Pancreas (tissue), 10 donors: Measurements from ENCODE around the gene SNCAIP. TPM values are rescaled to one million over a fixed set of nuclear protein-coding genes. Genes with fewer than 3 reads are reported as not detected.

Experiments
- ATAC-seq, 4 donors: fragments of 200-7000 bp; cut with Tn5 transposase; one replicate each; pipeline versions ENCODE4 v1.8.0 to v1.9.1; 2020; ENCODE audit warnings: mild to moderate bottlenecking in 4 of 4, moderate library complexity in 4 of 4
- DNase-seq, 6 donors: peaks; one replicate each; pipeline ENCODE4 v3.0.0-alpha.2; 2020
- FAIRE-seq: peaks from 2 replicates; lab custom pipeline; 2012; peaks lifted over from hg19 to GRCh38; lab: Jason Lieb, UNC
- H3K27ac ChIP-seq, 4 donors: fragments of 200-600 bp; sonication (generic); 1 replicate in 3 of 4; 2 replicates in 1 of 4; pipeline versions ENCODE4 v1.5.0 to v1.8.0; 2020
- H3K27me3 ChIP-seq, 4 donors: fragments of 200-600 bp; one replicate each; pipeline ENCODE4 v1.8.0; 2021
- H3K36me3 ChIP-seq, 3 donors: fragments of 200-600 bp; sonication (generic) in 1 of 3; one replicate each; pipeline versions ENCODE4 v1.5.0 to v1.8.0; 2020 to 2021
- H3K4me1 ChIP-seq, 3 donors: fragments of 200-600 bp; one replicate each; pipeline ENCODE4 v1.8.0; 2021
- H3K4me3 ChIP-seq, 4 donors: fragments of 200-600 bp; sonication (generic) in 2 of 4; one replicate each; pipeline versions ENCODE4 v1.5.0 to v1.8.0; 2020 to 2021
- H3K9me3 ChIP-seq, 4 donors: fragments of 200-600 bp; one replicate each; pipeline ENCODE4 v1.8.0; 2021
- CTCF ChIP-seq, 4 donors: fragments of 200-600 bp; sonication (generic) in 3 of 4; IDR thresholded peaks; one replicate each; pipeline versions ENCODE4 v1.5.0 to v1.8.0; 2021; ENCODE audit warnings: antibody characterized with exemption in 4 of 4
- WGBS, 2 donors: extraction: QIAGEN DNeasy Blood & Tissue Kit; methylation state at CpG; one replicate each; pipeline ENCODE4 v1.1.7; 2013; 5-methylcytosine and 5-hydroxymethylcytosine counted together
- intact Hi-C, 3 donors: fragments of 100-400 bp; cut with DNase I; formaldehyde crosslinking; loops; one replicate each; pipeline versions ENCODE4 v1.11.1 to v1.14.2; 2022
- polyA plus RNA-seq, 2 donors: library from polyadenylated mRNA; stranded (reverse); fragments of 200-250 nt; gene quantifications; one replicate each; pipeline ENCODE4 v1.2.3, GENCODE V29; 2013
- total RNA-seq, 6 donors: library from RNA; stranded (reverse); fragmentation: NEBNext Ultra II Directional in 4 of 6; extraction: Animal tissue kit (Norgen Biotek cat#: 25700) in 4 of 6; gene quantifications; one replicate each; pipeline versions ENCODE4 v1.2.1 to v1.2.4, GENCODE V29; 2021 to 2023
- donor health status: healthy with polysubstance abuse.
- donor health status: DM: no; HTN: no; CAD: no; lungs with moderate emphysema.
- donor health status: DM: no; HTN: no; CAD: no.
- donor health status: control.
- donor health status: control.
- donor health status: Bipolar disorder and iron deficiency.
- donor health status: DM: yes; HTN: yes; CAD: no.
- donor health status: DM: no; HTN: no; CAD: no.
- donor health status: DM: no; HTN: no; CAD: no.
- donor health status: DM: yes; HTN: yes; CAD: no.

The SNCAIP gene
- total RNA-seq (1 to 10 TPM in 1 of 6 donors, under 1 TPM in 4, not detected in 1; 0.03 to 1.1 (median 0.26) TPM), polyA plus RNA-seq (under 1 TPM; 0.28 to 0.49 TPM)

GRCh38 chr5:122311961-122312590 is at the start of gene SNCAIP:
Gene SNCAIP (plus strand): TSS chr5:122312237. CDS start chr5:122391135, 78,898 bp downstream.
- no peak within 1 kb of the TSS for H3K27ac ChIP-seq
- peak; percentile 64 to 89 (median 84) for ATAC-seq
- no peaks in the 10 kb centered on the region for H3K36me3 ChIP-seq
- TF ChIP-seq CTCF (IDR thresholded peaks at IDR 0.05), result no peak
- peaks cover 0 to 25% (median 6%) of the 10 kb centered on the region in 4 donors for H3K27me3 ChIP-seq
- peak; percentile 7 to 80 (median 30) for DNase-seq
- intact Hi-C loops, result no loop called here
- H3K4me1 ChIP-seq, result peaks cover 0 to 7% (median 0%) of the 10 kb centered on the region in 3 donors
- FAIRE-seq, result no peak
- WGBS, 2 donors, result 1% methylated on average over 60 to 78 of the region's 78 CpGs
- H3K4me3 ChIP-seq, result peak within 1 kb of the TSS; percentile 20 to 59 (median 40)
- H3K9me3 ChIP-seq, result no peaks in the 10 kb centered on the region

- DNase-seq (no peak), FAIRE-seq (no peak), ATAC-seq (no peak)
- H3K9me3 ChIP-seq, result no peaks in the 10 kb centered on the region
- TF ChIP-seq CTCF (IDR thresholded peaks at IDR 0.05), result no peak
- no peak overlapping the region for H3K27ac ChIP-seq
- H3K4me3 ChIP-seq, result no peak overlapping the region
- H3K36me3 ChIP-seq, result no peaks in the 10 kb centered on the region
- H3K27me3 ChIP-seq, result no peaks in the 10 kb centered on the region
- intact Hi-C loops, result no loop called here
- H3K4me1 ChIP-seq, result no peaks in the 10 kb centered on the region
Measured at GRCh38 chr5:122263352-122264030, 48.5 kb upstream of the SNCAIP start.

- Histone ChIP-seq H3K27ac (no peak overlapping the region), H3K4me3 (no peak overlapping the region), H3K9me3 (no peaks in the 10 kb centered on the region), H3K27me3 (no peaks in the 10 kb centered on the region), H3K36me3 (no peaks in the 10 kb centered on the region), H3K4me1 (no peaks in the 10 kb centered on the region)
- FAIRE-seq (no peak), ATAC-seq (no peak), DNase-seq (no peak)
- intact Hi-C loops, result no loop called here
- no peak for TF ChIP-seq CTCF (IDR thresholded peaks at IDR 0.05)
Measured at GRCh38 chr5:122264610-122265009, 47.4 kb upstream of the SNCAIP start.

GRCh38 chr5:122267185-122267584 is 44.9 kb upstream of the SNCAIP start:
- intact Hi-C loops, result no loop called here
- DNase-seq (no peak), FAIRE-seq (no peak), ATAC-seq (no peak)
- Histone ChIP-seq H3K27me3 (no peaks in the 10 kb centered on the region), H3K9me3 (no peaks in the 10 kb centered on the region), H3K27ac (no peak overlapping the region), H3K36me3 (no peaks in the 10 kb centered on the region), H3K4me3 (no peak overlapping the region), H3K4me1 (no peaks in the 10 kb centered on the region)
- 59 to 77% methylated on average over 6 of the region's 6 CpGs for WGBS, 2 donors
- TF ChIP-seq CTCF (IDR thresholded peaks at IDR 0.05), result no peak

- 25 to 42% methylated on average over 1 of the region's 1 CpG for WGBS, 2 donors
- DNase-seq (no peak), ATAC-seq (no peak), FAIRE-seq (no peak)
- no peaks in the 10 kb centered on the region for H3K9me3 ChIP-seq
- intact Hi-C loops, result no loop called here
- H3K36me3 ChIP-seq, result no peaks in the 10 kb centered on the region
- TF ChIP-seq CTCF (IDR thresholded peaks at IDR 0.05), result no peak
- H3K27ac ChIP-seq, result no peak overlapping the region
- H3K4me1 ChIP-seq, result no peaks in the 10 kb centered on the region
- H3K27me3 ChIP-seq, result no peaks in the 10 kb centered on the region
- no peak overlapping the region for H3K4me3 ChIP-seq
Measured at GRCh38 chr5:122273696-122274095, 38.3 kb upstream of the SNCAIP start.
